RPMI8226 (cell line): ENCODE data around the gene SLC16A4.

Experiments used
- DNase-seq: peaks from one replicate; pipeline ENCODE4 v3.0.0-alpha.2; 2015

Gene SLC16A4

DNA sequence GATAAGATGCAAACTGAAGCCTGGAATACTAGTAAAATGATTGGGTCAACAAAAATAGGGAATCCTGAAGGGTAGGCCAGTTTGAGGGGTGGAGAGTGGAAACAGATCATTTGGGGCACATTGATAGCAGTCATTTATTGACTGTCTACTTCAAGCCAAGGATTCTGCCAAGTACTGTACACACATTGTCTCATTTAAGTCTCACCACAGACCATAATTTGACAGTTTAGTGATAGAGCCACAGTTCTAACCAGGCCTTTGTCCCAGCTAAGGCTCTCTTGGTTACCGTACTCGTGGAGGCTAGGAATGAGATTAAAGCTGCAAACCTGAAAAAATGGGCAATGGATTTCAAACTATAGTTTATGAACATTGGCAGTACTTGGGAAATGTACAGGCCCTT is 40.5 kb downstream of the SLC16A4 start:
- no peak for DNase-seq

DNA sequence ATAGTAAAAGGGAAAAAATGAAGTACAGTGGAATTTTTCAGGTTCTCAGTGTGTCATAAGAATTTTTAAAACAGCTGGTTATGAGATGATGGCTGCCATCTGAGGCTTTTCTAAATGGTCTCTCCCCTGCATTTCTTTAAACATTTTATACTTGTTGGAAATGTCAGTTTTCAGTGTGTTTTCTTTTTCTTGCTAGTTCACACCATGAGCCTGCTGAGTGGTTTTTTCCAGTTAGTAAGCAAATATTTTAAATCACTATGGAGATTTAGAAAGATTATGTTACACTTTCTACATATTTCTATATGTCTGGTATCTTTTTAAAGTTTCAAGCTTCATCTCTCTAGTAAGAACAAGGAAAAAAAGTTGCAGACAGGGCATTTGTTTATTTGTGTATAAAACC is 42.1 kb downstream of the SLC16A4 start:
- no peak for DNase-seq

DNA sequence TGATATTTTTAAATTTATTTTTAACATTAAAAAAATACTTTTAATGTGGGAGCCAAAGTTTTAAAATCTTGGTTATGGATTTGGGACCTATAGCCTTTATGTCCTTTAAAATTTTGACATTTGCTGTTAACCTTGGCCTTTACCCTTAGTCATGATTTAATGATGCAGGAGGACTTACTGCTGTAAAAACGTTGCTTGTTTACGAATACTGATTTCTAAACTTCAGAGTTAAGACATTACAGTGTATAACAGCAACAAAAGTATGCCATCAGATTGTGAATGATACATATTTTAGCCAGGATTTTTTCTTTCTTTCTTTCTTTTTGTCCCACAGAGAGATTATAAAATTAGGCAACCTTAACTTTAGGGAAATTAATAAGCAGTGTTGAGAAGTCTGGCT is 42.8 kb downstream of the SLC16A4 start:
- no peak for DNase-seq

DNA sequence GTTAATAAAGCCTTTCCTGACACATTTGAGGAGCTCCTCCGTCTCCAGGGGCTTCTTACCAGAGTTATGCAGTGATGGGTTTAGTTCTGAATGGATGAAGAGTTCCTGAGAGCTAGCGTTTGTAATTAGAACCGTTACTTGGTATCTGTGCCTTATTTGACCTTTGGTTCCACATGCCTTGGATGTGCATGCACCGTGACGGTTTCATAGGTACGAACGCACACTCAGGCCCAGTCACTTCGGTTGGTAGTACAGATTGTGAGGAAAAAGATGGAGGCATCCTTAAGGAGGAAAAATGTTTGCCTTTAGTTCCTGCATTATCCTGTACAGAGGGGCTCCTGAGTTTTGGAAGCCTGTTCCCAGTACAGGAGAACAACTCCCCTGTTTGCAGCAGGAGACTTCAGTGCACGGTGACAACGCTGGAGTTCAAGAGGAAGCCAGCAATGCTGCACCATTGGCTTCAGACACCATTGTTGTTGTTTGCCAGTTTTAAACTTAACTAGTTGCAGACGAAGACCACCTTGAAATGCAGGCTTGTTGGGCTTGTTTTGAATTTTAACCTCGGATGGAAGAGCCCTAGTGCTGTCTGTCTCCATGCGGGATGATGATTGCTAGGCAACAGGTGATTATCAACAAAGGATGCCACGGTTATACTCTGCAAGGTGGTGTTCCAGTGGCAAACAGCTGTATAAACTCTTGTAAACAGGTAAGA is 43.5 kb downstream of the SLC16A4 start:
- no peak for DNase-seq

DNA sequence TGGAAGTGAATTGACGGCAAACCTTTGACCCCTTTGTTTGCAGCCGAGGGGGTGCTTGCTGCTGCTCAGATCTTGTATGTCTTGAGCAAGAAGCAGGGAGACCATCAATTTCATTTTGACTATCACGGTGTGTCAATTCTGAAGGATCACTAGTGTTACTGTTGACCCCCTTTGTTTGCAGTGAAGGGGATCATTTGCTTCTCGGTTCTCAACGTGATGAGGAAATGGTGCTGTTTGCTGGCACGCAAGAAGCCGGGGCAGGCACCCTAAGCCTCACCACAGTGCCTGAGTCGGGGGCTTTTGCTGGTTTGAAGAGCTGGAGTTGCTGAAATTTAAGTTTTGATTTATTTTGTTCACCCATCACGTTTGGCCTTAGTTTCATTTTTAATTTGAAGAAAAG is 44.1 kb downstream of the SLC16A4 start:
- DNase-seq = no peak

DNA sequence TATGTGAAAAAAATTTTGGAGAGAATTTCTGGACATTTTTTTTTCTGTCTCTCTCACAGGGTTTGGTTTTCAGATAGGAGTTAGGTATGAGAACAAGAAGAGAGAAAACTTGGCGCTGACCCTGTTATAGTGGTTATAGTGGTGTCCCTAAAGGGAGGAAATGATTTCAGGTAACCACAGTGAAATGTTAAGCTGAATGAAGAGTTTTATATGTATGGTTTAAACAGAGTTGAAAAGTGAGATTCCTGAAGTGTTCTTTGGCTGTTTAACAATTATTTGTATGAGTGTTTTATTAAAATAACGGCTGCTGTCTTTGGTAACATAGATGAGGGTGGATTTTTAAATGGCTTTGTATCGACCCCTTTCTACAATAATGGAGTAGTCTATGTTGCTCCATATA is 45.3 kb downstream of the SLC16A4 start:
- no peak for DNase-seq

DNA sequence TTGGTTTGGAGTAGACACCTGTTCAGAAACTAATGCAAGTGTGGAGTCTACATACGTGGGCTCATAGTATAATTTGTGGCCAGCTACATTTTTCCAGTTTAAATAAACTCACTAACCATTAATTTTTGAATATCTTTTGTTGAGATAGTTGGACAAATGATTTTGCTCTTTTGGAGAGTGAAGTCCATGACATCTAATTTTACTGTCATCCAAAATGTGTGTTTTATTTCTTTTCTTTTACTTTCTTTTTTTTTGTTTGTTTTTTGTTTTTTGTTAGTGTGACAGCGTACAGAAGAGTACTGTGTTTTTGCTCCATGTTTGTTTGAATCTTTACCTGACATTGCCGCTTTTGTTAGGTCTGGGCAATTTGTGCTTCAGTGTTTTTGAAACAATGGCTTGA is 46.7 kb downstream of the SLC16A4 start:
- DNase-seq = no peak

DNA sequence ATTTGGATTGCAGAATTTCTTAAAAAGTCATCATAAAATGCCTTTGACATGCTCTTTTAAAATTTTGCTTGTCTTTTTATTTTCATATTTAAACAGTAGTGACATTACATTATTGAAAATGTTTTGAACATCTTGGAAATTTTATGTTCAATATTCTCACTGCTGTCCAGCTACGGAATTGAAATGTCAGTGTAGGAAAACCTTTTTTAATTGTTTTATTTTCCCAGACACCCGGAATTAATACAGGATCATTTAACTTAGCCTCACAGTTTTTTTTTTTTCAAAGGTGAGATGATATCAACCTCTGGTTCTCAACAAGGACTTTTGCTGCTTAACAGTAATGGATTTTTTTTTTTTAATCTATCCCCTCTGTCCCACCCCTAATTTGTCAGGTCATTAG is 47.6 kb downstream of the SLC16A4 start:
- DNase-seq = no peak

DNA sequence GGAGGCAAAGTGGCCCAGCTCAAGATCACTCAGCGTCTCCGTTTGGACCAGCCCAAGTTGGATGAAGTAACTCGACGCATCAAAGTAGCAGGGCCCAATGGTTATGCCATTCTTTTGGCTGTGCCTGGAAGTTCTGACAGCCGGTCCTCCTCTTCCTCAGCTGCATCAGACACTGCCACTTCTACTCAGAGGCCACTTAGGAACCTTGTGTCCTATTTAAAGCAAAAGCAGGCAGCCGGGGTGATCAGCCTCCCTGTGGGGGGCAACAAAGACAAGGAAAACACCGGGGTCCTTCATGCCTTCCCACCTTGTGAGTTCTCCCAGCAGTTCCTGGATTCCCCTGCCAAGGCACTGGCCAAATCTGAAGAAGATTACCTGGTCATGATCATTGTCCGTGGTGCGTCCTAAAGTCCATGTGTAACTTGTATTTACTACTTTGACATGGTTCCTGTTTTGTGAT is 48.9 kb downstream of the SLC16A4 start:
- no peak for DNase-seq

DNA sequence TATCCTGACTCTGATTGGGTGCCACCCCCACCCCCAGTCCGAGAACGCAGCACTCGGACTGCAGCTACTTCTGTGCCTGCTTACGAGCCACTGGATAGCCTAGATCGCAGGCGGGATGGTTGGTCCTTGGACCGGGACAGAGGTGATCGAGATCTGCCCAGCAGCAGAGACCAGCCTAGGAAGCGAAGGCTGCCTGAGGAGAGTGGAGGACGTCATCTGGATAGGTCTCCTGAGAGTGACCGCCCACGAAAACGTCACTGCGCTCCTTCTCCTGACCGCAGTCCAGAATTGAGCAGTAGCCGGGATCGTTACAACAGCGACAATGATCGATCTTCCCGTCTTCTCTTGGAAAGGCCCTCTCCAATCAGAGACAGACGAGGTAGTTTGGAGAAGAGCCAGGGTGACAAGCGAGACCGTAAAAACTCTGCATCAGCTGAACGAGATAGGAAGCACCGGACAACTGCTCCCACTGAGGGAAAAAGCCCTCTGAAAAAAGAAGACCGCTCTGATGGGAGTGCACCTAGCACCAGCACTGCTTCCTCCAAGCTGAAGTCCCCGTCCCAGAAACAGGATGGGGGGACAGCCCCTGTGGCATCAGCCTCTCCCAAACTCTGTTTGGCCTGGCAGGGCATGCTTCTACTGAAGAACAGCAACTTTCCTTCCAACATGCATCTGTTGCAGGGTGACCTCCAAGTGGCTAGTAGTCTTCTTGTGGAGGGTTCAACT is 49.5 kb downstream of the SLC16A4 start:
- DNase-seq = no peak

DNA sequence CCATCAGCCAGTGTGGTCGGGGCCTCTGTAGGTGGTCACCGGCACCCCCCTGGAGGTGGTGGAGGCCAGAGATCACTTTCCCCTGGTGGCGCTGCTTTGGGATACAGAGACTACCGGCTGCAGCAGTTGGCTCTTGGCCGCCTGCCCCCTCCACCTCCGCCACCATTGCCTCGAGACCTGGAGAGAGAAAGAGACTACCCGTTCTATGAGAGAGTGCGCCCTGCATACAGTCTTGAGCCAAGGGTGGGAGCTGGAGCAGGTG is 50.7 kb downstream of the SLC16A4 start:
- peak; percentile 19 for DNase-seq

DNA sequence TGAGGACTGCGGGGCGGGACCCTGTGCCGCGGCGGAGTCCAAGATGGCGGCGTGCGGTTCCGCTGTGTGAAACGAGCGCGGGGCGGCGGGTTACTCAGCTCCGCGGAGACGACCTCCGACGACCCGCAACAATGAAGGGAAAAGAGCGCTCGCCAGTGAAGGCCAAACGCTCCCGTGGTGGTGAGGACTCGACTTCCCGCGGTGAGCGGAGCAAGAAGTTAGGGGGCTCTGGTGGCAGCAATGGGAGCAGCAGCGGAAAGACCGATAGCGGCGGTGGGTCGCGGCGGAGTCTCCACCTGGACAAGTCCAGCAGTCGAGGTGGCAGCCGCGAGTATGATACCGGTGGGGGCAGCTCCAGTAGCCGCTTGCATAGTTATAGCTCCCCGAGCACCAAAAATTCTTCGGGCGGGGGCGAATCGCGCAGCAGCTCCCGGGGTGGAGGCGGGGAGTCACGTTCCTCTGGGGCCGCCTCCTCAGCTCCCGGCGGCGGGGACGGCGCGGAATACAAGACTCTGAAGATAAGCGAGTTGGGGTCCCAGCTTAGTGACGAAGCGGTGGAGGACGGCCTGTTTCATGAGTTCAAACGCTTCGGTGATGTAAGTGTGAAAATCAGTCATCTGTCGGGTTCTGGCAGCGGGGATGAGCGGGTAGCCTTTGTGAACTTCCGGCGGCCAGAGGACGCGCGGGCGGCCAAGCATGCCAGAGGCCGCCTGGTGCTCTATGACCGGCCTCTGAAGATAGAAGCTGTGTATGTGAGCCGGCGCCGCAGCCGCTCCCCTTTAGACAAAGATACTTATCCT is 51.2 kb downstream of the SLC16A4 start:
- peak; percentile 37 for DNase-seq

DNA sequence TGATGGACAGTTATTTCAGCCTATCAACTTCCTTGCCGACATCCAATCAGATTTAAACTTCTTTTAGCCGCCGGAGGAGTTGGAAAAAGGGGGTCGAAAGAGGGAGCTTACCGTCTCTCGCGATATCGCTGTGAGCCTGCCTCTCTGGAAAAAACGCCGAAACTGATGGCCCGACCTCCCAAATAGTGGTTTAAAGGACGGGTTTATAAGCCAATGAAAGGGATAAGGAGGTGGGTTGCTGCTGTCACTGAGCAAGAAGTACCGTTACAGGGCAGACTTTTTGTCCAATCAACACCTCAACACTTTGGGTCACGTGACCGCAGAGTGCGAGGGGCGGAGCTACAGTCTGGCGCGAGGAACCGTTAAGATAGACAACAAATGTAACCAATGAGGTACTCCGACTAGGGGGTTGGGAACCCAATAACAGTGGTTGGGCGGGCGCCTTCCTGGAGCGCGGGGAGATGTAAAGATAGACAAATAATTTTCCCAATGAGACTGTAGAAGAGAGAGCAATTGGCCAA is 51.9 kb downstream of the SLC16A4 start, which contains the start of gene RBM15:
TSS of gene RBM15 (plus strand) at position 492 of the 521 bp plus-strand sequence. CDS start at position 521, 29 bp downstream.
- DNase-seq = peak; percentile 98

DNA sequence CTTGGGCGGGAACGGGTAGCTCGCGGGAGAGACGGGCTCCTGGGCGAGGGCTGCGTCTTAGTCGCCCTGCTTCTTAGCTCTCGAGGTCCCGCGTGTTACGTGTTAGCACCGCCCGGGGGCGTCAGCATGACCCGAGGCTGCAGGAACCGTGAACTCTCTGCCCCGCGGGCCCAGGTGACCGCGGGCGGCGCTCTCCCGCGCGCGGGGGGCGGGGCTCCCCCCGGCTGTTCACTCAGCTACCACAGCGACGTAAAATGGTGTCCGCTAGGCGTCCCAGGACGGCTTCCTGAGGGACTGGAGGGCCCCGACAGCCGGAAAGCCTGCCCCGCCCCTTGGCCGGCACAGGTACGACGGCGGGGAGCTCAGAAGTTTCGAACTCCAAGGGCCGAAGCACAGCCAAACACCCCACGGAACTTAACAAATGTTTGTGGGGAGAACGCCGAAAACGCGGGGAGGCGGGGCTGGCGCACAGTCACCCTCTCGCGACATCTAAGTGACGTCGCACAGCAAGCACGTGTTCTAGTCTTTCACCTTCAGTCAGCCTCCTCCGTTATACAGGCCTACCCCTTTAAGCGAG is 52.4 kb downstream of the SLC16A4 start:
- DNase-seq = peak; percentile 96

DNA sequence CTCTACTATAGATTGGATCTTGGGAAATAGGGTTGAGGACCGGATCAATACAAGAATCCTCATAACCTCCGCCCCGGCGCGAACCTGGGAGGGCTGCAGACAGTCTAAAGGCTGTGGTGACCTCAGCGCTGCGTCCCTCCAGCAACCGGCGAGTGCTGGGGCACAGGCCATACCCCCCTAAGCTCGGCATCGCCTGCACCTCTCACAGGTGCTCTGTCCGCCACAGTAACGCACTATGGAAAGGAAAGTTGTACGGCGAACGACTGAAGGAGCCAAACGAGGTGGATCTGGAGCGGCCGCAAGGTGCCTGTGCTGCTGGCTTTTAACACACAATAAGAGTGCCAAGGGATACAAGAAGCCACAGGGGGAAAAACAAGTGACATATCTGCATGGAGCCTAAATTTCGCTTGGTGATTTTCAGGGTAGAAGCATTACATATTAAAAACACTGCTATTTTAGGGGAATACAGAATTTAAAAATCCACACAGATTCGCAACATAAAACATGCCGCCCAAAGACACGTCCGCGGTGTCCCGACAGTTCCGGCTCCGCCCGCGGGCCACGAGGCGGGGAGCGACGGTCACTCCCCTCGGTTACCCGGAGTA is 53.0 kb downstream of the SLC16A4 start:
- peak; percentile 39 for DNase-seq

DNA sequence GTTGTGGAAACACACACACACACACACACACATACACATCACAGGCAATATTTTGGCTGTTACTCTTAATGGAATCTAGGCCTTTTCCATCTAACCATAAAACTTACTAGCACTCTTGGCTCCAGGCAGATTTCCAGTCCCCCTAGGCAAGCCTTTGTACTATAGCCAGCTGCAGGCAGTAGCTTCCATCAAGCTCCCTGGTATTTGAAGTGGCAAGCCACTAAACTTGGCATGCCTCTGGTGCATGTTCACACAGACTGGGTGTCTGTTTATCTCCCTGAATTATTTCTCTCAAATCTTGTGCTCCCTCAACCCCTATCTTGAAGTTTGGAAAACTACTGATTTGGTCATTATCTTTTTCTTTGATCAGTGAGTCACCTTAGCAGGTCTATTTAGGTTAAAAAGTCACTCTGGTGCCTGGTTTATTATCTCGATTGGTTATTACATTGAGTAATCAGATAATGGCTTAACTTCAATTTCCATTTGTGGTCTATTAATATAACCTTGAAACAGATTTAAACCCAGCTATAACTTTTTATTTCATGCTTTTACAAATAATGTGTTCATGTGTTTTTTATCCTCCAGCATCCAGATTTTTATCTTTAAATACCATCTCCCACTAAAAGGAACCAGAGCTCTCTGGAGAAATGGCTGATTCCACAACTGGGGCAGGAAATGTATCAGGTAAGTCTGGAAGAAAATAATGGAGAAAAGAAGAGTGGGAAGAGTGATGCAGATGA is 54.4 kb downstream of the SLC16A4 start:
- DNase-seq = no peak

DNA sequence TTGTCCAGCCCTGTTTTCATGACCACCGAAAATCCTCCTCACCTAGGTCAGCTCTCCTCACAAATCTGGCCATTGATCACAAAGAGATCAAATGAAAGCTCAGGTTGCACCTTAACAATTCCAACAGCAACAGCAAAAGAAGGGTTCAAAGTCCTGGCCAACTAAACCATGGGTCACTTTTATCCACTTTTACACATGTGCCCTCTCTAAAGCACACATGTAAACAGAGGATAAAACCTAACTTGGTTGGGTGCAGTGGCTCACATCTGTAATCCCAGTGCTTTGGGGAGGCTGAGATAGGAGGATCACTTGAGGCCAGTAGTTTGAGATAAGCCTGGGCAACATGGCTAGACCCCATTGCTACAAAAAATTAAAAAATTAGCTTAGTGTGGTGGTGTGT is 55.6 kb downstream of the SLC16A4 start:
- DNase-seq = no peak

DNA sequence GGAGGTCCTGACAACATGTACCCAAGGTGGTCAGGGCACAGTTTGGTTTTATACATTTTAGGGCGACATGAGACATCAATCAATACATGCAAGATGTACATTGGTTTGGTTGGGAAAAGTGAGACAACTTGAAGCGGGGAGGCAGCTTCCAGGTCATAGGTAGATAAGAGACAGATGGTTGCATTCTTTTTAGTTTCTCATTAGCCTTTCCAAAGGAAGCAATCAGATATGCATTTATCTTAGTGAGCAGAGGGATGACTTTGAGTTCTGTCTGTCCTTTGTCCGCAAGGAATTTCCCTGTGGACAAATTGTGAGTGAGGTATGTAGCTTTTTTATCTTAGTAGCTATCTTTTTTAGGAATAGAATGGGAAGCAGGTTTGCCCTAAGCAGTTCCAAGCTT is 62.1 kb downstream of the SLC16A4 start:
- DNase-seq = no peak

DNA sequence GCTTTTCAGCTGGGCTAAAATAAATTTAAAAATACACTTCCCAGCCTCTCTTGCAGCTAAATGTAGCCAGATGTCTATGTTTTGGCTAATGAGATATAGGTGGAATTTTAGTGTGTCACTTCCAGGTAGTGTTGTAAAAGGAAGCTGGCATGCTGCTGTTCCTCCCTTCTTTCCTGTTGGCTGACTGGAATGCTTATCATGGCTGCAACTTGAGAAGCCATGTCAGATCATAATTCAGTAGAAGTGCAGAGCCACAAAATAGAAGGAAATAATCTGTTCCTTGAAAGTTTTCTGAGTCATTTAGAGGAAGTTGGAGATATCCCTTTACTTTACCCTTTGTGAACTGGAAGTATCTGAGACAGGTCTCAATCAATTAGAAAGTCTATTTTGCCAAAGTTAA is 62.6 kb downstream of the SLC16A4 start:
- no peak for DNase-seq

DNA sequence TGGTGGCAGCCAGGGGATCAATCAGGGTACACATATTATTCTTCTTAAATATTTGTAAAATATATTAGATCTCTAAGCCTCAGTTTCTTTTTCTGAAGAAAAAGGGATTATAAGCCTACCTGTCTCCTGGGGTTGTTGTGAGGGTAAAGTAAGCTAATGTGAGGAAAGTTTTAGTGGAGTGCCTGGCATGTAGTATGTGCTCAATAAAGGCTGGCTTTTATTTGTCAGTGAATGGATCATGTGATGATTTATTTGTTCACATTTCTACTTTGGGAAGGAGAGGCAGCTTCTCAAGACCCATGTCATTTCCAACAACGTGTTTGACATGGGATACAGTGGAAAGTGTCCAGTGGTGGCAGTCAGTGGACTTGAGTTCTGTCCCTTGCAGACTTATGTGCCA is 64.0 kb downstream of the SLC16A4 start:
- no peak for DNase-seq

DNA sequence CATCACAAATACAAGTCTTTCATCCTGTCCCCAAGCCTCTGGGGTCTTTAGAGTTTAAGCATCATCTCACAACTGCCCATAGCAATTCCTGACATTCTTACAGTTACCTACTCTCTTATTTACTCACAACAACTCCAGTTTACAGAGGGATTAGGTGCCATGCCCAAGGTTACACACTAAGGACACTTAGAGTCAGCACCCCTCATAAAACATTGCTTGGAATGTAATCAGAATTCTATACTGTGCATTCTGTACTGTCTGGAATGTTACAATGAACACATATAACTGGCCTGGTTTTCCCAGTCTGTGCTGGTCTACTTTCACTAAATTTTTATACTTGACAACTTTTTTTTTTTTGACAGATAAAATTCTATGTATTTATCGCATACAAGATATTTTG is 66.2 kb downstream of the SLC16A4 start:
- DNase-seq = no peak

DNA sequence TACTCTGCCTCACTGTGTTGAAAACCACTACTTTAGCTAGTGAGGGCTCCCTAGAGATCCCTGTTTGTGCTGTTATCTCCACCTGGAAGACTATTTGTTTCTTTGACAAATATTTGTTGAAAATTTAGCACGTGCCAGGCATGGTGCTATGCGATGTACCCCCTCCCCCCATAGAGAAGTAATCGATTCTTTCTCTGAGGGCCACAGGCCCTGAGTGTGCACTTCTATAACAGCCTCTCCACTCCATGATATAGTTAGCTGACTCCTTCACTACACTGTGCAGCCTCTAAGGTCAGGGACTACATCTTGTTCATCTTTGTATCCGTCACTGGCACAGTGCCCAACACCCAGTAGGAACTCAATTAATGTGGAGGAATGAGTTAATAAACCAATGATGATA is 69.0 kb downstream of the SLC16A4 start:
- no peak for DNase-seq
